ENCODE measurements around the gene VANGL2.

- TF ChIP-seq CTCF (conservative IDR thresholded peaks at IDR 0.05; ENCODE audit: low read depth in 2 of 2): no peak
- no peak for TF ChIP-seq EZH2 (IDR thresholded peaks at IDR 0.05; ENCODE audit: low read depth, unreplicated experiment)
- no peak for TF ChIP-seq POLR2AphosphoS5 (IDR thresholded peaks at IDR 0.05; ENCODE audit: low read depth)
- no peak for TF ChIP-seq REST (IDR thresholded peaks at IDR 0.05; ENCODE audit: unreplicated experiment)
- no peak for TF ChIP-seq ZNF114 (CRISPR knock-in tag; IDR thresholded peaks at IDR 0.05)
- TF ChIP-seq JUNB (IDR thresholded peaks at IDR 0.05; ENCODE audit: unreplicated experiment): no peak
- TF ChIP-seq EZH2phosphoT487 (IDR thresholded peaks at IDR 0.05; ENCODE audit: unreplicated experiment): no peak
- TF ChIP-seq CREB1 (CRISPR knock-in tag; IDR thresholded peaks at IDR 0.05; ENCODE audit: low read depth): no peak
- no peak for TF ChIP-seq STAT1 (IDR thresholded peaks at IDR 0.05; ENCODE audit: unreplicated experiment)
- no peak for TF ChIP-seq ETS1 (IDR thresholded peaks at IDR 0.05)
- TF ChIP-seq ZNF462 (CRISPR knock-in tag; IDR thresholded peaks at IDR 0.05): no peak
- no peak for TF ChIP-seq ZNF331 (CRISPR knock-in tag; IDR thresholded peaks at IDR 0.05; ENCODE audit: low read depth)
- no peak for TF ChIP-seq NANOG (IDR thresholded peaks at IDR 0.05; ENCODE audit: borderline replicate concordance)
These were observed 33.4 kb upstream of the VANGL2 start, which contains the start of gene NHLH1 for GRCh38 chr1:160366731-160367515.

Measured in GM23338 (cell line).